Choroid plexus epithelial cell (primary cell): Measurements from ENCODE around the gene ELFN1.

ENCODE experiments used
- DNase-seq: peaks from one replicate; pipeline ENCODE4 v3.0.0-alpha.2; 2010; ENCODE audit warnings: low read depth
- H3K4me3 ChIP-seq: 2 replicates; pipeline ENCODE4 v1.5.1; 2011; ENCODE audit warnings: low read depth, mild to moderate bottlenecking, control low read depth, low read length, moderate library complexity
- TF ChIP-seq, protein P1 (sequence below): conservative IDR thresholded peaks from 2 replicates; pipeline ENCODE4 v1.5.1; 2011; ENCODE audit warnings: low read depth, mild to moderate bottlenecking, control low read depth, inconsistent platforms, low read length, moderate library complexity

The ELFN1 gene

DNA sequence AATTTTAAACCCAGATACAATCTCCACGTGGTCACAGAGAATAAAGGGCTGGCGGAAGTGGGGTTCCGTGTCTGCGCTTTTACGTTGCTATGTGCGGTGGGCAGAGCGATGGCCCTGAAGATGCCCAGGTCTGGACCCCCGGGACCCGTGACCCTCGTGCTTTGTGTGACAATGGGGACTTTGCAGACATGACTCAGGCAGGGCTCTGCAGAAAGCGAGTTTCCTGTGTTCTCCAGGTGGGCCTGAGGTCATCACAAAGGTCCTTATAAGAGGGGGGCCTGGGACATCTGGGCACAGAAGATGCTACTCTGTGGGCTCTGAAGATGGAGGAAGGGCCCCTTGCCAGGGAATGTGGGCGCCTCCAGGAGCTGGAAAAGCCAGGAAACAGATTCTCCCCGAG lies 95.3 kb downstream of the ELFN1 start:
- no peak overlapping the region for H3K4me3 ChIP-seq
- no peak for DNase-seq
- TF ChIP-seq, protein P1, sequence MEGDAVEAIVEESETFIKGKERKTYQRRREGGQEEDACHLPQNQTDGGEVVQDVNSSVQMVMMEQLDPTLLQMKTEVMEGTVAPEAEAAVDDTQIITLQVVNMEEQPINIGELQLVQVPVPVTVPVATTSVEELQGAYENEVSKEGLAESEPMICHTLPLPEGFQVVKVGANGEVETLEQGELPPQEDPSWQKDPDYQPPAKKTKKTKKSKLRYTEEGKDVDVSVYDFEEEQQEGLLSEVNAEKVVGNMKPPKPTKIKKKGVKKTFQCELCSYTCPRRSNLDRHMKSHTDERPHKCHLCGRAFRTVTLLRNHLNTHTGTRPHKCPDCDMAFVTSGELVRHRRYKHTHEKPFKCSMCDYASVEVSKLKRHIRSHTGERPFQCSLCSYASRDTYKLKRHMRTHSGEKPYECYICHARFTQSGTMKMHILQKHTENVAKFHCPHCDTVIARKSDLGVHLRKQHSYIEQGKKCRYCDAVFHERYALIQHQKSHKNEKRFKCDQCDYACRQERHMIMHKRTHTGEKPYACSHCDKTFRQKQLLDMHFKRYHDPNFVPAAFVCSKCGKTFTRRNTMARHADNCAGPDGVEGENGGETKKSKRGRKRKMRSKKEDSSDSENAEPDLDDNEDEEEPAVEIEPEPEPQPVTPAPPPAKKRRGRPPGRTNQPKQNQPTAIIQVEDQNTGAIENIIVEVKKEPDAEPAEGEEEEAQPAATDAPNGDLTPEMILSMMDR: no peak

DNA sequence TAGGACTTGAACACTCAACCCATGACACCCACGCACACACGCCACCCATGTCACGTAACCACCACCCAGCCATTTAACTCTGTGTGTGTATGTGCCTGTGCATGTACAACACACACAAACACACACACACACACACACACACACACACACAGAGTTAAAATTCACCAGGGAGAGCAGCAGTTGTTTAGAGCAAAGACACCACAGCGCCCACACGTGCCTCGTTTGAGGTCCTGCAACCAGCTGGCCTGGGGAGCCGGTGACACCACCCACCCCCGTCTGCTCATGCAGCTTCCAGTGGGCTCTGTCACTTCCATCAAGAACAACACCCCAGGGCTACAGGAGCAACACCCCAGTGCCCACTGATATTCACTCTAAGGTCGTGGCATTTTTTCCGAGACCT lies 97.4 kb downstream of the ELFN1 start:
- H3K4me3 ChIP-seq: no peak overlapping the region
- TF ChIP-seq, protein P1: peak; percentile 18
- DNase-seq: peak; percentile 5

DNA sequence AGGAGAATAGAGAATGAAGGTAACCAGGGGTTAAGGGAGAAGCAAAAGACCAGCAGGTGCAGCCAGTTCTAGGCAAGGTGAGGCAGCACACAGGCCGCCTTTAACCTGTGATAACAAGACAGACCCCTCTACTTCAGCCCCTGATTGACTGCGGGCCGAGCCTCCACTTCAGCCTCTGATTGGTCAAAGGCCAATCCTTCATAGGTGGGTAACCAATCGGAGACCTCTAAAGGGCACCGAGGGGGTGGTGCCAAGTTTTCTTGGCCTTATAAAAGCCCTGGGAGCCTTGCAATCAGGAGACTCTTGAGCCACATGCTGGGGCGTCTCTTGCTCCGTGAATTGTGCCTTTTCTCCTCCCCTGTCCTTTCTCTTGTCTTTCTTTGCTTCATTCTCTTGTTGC lies 98.8 kb downstream of the ELFN1 start:
- no peak overlapping the region for H3K4me3 ChIP-seq
- TF ChIP-seq, protein P1: no peak
- no peak for DNase-seq

DNA sequence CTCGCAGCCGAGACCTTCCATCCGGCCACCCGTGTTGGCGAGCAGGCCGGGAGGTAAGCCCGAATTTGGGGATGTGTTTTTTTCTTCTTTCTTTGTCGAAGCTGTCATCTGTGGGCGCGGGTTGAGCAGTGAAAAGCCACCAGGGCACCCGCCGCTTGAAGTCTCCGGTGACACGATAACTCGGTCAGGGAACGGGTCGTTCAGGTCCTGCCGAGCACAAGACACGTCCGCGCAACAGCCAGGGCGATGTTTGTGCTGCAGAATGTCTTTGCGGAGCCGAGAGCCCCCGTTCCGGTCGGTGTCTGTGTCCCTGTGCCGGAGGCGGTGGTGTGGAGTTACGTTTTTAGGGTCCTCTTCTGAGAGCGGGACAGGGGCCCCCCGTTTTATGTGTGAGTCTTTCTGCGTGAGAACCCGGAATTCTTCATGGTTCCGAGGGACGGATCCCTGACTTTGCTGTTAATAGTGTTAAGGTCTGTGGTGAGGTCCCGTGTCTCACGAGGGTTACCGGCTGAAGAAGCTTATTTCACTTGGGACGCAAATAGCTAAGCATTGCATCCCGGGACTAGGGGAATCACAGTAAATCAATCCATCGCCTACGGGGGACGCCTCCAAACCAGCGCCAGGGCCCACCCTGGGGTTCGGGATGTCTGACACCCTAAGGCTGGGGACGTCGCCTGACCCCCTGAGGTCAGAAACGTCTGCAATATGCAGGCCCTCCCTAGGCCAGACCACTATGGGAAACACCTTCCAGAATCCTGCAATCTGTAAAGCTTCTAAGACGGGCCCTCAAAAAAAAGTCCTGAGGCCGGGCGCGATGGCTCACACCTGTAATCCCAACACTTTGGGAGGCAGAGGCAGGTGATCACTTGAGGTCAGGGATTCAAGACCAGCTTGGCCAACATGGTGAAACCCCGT lies 99.5 kb downstream of the ELFN1 start:
- no peak for DNase-seq
- TF ChIP-seq, protein P1: no peak

DNA sequence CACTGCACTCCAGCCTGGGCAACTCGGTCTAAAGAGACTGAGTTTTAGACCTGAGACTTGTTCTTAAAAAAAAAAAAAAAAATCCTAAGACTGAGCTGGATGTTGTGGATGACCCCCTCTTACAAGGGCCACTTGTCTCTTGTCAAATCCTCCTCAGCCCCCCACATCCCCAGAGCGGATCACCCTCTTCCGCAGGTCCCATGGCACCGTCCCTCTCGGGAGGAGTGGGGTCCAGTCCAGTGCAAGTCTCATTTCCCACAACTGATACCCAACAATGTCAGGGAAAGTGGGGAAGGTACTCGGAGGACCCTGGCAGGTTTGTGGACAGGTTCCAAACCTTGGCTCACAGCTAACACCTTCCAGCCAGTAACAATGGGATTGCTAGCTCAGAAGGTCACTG lies 100.3 kb downstream of the ELFN1 start:
- no peak for DNase-seq
- no peak overlapping the region for H3K4me3 ChIP-seq
- TF ChIP-seq, protein P1: no peak

More for the DNA sequence above, 99.5 kb downstream of the ELFN1 start:
- no peak overlapping the region for H3K4me3 ChIP-seq

DNA sequence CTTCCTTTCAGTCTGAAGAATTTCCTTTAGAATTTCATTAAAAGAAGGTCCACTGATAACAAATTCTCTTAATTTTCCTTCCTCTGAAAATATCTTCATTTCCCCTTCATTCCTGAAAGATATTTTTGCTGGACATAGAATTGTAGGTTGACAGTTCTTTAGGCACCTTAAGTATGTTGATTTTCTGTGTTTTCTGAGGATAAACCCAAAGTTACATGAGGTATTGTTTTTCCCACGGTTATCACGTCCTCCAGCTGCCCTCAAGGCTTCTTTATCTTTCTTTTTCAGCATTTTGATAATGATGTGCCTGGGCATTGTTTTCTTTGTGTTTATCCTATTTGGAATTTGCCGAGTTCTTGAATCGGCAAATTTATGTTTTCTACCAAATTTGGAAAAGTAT lies 105.3 kb downstream of the ELFN1 start:
- TF ChIP-seq, protein P1: no peak
- no peak for DNase-seq
- no peak overlapping the region for H3K4me3 ChIP-seq

DNA sequence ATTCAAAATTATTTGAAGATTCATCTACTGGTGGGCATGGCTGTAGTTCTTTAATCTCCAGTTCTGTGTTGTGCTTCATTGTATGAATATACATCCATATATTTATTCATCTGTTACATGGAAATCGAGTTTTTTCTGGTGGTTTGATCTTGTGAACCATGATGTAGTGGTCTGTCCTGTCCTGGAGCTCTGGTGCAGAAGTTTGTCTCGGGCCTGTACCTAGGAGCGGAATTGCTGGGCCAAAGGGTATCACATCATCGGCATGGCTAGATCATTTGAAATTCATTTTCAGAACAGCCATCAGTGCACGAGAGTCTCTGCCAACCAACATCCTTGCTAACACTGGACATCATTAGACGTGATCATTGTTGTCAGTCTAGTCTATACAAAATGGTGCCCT lies 107.0 kb downstream of the ELFN1 start:
- no peak for DNase-seq
- no peak overlapping the region for H3K4me3 ChIP-seq
- TF ChIP-seq, protein P1: no peak
